ENCODE results near the gene TPRN.

Gene TPRN

GRCh38 chr9:137188086-137188489, 12.5 kb downstream of the TPRN start:
- no peak for DNase-seq

- DNase-seq, result no peak
These were observed 13.2 kb downstream of the TPRN start for GRCh38 chr9:137187386-137187785.

GRCh38 chr9:137186385-137186784, 14.2 kb downstream of the TPRN start:
- DNase-seq, result no peak

GRCh38 chr9:137185921-137186320, 14.6 kb downstream of the TPRN start:
- no peak for DNase-seq

GRCh38 chr9:137184881-137185660, 15.5 kb downstream of the TPRN start:
- no peak for DNase-seq

GRCh38 chr9:137183980-137184595, 16.5 kb downstream of the TPRN start:
- no peak for DNase-seq

GRCh38 chr9:137182836-137183235, 17.7 kb downstream of the TPRN start:
- no peak for DNase-seq

- DNase-seq, result no peak
These were observed 18.9 kb downstream of the TPRN start for GRCh38 chr9:137181680-137182079.

DNA sequence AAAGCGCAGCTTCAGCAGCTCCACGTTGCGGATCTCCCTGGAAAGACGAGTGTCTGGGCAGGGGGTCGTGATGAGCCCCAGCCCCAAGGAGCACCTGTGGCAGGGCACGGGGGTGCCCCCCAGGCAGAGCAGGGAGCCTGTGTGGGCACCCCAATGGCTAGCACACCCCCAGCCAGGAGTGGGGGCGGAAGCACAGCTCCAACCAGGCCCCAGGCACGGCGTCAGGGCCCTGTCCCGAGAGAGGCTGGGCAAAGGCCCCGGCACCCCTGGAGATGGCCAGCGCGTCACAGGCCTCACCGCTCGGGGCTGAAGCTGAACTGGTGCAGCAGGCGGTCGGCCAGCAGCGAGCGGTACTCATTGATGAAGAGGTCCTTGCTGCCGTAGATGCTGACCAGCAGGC, 20.1 kb downstream of the TPRN start:
- no peak for DNase-seq

DNA sequence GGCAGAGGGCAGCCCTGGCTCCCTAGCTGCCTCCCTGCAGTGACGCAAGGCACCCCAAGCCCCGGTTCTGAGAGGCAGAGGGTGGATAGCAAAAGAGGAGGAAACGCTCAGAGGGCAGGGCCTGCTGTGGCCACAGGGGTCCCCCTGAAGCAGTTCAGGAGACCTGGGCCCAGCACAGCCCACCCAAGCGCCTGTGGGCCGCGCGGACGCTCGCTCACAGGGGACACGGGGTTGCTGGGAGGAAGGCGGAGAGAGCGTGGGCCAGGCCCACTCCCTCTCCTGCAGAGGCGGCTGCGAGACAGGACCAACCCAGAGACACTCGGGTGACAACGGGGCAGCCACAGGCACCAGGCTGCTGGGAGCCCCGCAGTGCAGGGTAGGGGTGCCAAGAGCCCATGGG, 20.8 kb downstream of the TPRN start:
- DNase-seq, result no peak

- no peak for DNase-seq
These were observed 21.5 kb downstream of the TPRN start for GRCh38 chr9:137178939-137179630.

DNA sequence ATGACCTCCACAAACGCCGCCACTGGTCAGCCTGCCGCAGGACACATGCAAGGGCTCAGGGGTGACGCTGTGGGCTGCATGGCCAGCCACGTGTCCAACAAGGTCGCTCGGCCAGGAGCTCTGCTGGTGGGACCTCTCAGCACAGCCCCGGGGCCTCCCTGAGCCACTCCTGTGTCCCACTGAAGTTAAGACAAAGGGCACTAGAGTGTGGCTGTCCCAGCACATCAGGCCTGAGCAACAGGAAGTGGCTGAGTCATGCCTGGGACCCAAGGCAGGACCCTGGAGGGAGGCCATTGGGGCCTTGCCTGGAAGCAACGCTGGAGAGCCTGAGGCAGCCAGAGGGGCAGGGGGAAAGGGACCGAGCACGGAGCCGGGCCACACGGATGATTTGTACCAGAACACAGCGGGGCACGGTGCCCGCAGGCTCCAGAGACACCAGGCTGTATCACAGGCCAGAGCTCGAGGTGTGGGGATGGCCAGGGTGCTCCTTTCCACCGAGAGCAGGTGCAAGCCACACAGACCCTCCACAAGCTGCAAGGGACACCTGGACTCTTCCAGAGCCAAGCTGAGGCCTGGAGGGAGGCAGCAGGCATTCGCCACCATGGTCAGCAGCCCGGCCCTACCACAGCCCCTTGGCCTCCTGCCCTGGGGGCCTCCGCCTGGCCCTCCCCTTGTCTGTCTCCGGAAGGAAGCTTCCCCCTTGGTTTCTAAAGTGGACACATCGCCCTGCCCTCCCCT, 22.2 kb downstream of the TPRN start:
- DNase-seq, result no peak

DNA sequence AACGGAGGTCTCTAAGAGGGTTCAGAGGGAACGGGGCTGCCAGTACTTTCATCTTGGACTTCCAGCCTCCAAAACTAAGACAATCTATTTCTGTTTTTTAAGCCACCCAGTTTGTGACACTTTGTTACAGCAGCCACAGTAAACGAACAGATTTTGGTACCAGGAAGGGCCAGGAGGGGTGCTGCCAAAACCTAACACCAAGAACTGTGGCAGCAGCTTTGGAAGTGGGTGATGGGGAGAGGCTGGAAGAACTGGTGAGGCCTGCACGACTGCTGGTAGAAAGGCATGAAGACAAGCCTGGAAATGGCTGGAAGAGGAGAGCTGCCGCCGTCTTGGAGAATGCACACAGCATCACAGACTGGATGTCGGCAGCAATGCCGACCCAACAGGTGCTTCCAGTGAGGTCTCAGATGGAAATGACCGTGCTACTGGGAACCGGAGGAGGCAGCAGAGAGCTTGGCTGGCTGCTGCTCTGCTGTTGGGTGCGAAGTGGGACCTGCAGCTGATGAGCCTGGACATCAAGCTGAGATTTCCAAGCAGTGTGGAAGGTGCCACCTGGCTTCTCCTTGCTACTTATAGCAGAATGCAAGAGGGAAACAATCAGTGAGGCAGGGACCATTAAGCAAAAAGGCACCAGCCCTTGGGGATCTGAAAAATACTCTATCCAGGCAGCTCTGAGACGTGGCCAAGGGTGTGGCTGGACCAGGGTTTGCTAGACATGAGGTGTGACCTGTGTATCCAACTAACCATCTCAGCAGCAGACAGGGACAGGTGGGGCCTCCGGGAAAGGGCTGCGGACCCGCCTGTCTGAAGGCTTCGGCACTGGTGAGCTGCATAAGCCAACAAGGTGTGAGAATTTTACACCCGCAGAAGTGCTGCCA, 24.0 kb downstream of the TPRN start:
- DNase-seq, result no peak

DNA sequence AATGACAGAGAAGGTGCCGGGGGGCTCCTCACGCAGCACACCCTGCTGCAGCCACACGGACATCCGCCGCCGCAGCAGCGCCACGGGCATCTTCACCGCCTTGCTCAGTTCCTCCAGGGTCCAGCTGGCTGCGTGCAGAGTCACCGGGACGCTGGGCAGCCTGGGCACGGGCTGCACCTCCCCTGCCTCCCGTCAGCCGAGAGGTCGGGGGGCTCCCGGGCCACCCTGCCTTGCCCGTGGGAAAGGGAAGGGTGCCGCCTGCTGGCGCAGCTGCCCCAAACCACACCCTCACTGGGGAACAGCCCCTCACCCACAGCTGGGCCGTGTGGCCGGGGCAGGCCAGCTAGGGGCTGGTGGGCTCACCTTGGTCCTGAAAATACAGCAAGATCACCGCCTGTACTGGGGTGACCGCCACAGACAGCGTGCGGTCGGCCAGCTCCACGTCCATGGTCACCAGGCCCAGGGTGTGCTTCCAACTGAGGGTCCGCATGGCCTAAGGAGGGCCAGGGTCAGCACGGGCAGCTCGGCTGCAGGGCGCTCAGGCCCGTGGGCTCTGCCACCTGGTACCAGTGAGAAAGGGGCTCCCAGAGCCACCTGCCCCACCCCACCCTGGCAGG, 25.1 kb downstream of the TPRN start:
- no peak for DNase-seq

GRCh38 chr9:137174722-137175293, 25.7 kb downstream of the TPRN start:
- no peak for DNase-seq

- no peak for DNase-seq
These were observed 26.5 kb downstream of the TPRN start for GRCh38 chr9:137173796-137174664.

GRCh38 chr9:137172901-137173795, 27.4 kb downstream of the TPRN start:
- DNase-seq, result no peak

GRCh38 chr9:137171149-137171900, 29.2 kb downstream of the TPRN start:
- no peak for DNase-seq
